ENCODE measurements around the gene NACC2.
"Not testable (repeated sequence)": the region's sequence is repeated elsewhere in the genome, so short reads cannot be mapped to it uniquely, and the experiment has no call there.

The NACC2 gene

DNA sequence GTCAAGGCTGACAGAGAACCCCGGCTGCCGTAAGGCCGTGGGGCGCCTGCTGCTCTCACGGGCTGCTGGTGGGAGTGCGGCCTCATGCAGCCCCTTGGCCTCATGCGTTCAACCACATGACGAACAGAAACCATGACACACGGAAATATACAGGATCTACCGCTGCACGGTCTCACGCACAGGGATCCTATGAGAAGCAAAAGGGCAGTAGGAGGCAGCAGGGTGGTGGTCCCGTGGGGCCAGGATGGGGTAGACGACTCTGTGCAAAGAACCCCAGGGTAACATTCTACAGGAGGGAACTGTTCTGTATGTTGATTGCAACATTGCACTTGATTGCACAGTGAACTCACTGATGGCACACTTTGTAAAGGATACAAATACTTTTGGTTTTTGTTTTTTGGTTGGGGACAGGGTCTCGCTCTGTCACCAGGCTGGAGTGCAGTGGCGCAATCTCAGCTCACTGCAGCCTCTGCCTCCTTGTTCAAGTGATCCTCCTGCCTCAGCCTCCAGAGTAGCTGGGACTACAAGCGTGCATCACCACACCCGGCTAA lies 51.6 kb downstream of the NACC2 start:
- DNase-seq, result no peak

GRCh38 chr9:136042541-136042940 lies 52.5 kb downstream of the NACC2 start:
- DNase-seq, result no peak

- DNase-seq, result not testable (repeated sequence)
Observed at GRCh38 chr9:136040848-136041247, 54.2 kb downstream of the NACC2 start.

DNA sequence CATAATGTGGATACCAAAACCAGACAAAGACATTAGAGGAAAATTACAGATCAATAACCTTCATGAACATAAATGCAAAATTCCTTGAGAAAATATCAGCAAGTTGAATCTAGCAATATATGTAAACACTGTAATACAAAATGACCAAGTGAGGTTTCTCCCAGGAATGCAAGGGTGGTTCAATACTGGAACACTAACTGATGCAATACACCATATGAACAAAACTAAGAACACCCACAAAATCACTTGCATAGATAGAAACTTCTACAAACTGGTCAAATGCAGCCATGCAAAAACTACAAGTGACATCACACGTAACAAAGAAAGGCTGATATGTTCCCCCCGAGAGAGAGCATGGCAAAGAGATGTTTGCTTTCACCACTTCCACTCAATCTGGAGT lies 55.6 kb downstream of the NACC2 start:
- no peak for DNase-seq

GRCh38 chr9:136036848-136037247 lies 58.2 kb downstream of the NACC2 start:
- DNase-seq, result no peak

DNA sequence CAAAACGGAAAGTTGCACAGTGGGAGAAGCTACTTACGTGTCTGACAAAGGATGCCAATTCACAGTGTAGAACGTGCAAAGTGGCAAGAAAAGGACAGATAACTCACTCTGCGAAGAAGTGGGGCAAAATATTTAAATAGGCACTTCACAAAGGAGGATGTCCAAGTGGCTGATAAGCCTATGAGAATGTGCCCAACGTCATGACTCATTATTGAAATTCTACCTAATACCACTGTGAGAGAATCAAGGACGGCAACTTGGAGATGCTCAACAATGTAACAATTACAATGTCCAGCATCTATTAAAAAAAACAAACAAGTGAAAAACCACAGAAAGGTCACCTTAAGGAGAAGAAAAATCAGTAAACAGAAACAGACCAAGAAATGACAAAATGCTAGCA lies 59.0 kb downstream of the NACC2 start:
- DNase-seq, result no peak

GRCh38 chr9:136031741-136032730 lies 63.1 kb downstream of the NACC2 start:
- no peak for DNase-seq

- DNase-seq, result no peak
Observed at GRCh38 chr9:136031094-136031493, 64.0 kb downstream of the NACC2 start.

- no peak for DNase-seq
Observed at GRCh38 chr9:136029556-136029955, 65.5 kb downstream of the NACC2 start.

- DNase-seq, result no peak
Observed at GRCh38 chr9:136028760-136029470, 66.2 kb downstream of the NACC2 start.

- not testable (repeated sequence) for DNase-seq
Observed at GRCh38 chr9:136026943-136027289, 68.2 kb downstream of the NACC2 start.

DNA sequence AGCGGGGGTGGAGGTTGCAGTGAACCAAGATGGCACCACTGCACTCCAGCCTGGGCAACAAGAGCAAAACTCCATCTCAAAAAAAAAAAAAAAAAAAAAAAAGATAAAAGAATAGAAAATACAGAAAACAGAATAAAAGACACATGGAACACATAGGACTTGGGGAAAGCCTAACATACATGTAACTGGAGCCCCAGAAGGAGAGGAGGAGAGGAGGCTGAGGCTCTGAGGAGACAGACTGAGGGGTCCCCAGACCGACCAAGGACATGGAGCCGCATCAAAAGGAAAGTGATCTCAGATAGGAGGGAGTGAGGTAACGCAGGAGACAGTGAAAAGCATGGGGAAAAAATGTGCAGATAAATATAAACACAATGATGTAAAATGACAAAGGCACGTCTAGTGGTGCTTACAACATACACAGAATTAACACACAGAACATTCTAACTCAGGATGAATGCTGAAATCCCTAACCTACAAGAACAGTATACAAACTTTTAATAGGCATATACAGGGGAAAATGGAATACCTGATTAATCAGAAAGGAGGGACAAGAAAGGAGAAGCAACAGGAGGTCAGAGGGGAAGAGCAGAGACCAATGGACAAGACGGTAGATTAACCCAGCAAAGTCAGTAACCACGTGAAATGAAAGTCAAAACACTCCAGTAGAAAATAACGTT lies 68.7 kb downstream of the NACC2 start:
- no peak for DNase-seq

GRCh38 chr9:136025481-136025880 lies 69.6 kb downstream of the NACC2 start:
- DNase-seq, result no peak

GRCh38 chr9:136024696-136025316 lies 70.3 kb downstream of the NACC2 start:
- DNase-seq, result no peak

GRCh38 chr9:136024286-136024685 lies 70.8 kb downstream of the NACC2 start:
- no peak for DNase-seq

- peak; percentile 66 for DNase-seq
Observed at GRCh38 chr9:136023410-136024225, 71.5 kb downstream of the NACC2 start.

DNA sequence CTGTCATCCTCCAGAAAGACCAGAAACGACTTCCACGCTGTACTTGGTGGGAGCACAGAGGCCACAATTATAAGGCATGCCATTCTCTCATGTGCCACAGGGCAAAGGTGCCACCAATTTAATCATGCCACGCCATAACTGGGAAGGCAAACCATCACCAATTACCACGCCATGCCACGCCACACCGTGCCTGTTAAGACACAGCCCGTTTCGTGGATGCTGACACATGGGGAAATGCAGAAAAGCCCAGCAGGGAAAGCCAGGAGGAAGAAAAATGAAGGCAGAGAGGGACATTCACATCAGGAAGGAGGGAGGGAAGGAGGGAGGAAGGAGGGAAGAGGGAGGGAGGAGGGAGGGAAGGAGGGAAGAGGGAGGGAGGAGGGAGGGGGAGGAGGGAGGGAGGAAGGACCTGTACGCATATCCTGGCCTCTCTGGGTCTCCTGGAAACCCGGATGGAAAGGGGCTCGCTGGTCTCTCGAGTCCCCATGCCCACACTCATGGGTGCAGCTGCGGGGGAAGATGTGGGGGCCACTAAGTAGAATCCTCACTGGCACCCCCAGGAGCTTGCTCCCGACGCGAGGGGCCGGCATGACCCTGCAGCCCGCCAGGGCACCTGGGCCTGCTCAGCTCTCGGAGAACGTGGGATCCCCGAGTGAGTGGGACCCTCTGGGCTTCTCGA lies 72.2 kb downstream of the NACC2 start:
- no peak for DNase-seq

DNA sequence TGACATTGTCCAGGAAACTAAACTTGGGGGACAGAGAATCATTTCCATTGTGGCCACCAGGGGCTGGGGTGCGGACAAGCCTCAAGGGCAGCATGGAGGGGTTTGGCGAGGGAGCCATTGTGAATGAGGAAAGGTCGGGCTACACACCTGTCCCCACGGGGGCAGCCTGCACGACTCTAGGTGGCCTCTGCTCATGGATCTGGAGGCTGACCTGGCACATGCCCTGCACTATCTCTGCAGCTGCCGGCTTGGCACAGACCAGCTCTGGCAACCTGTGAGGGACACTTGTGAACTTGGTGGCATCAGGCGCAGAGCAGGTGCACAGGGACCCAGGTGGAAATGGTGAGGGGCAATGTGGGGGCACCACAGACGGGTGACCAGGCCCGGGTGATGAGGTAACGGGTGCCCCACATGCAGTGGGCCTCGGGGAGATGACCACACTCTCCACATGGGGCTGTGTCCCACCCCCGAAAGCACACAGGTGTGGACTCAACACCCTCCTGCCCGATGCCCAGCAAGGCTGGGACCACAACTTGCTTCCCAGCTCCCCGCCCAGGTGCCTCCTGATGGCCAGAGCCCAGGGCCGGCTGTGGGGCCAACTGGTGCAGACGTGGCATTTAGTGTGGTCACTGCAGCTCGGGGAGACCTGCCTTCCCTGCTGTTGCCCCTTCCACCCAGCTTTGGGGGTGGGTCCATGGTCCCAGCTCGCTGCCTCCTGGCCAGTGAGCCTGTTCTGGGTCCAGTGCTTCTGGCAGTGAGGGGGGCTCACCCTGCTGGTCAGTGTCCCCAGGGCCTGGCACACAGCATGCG lies 73.0 kb downstream of the NACC2 start:
- no peak for DNase-seq

GRCh38 chr9:136021171-136021871 lies 73.8 kb downstream of the NACC2 start:
- DNase-seq, result no peak

GRCh38 chr9:136020671-136021070 lies 74.4 kb downstream of the NACC2 start:
- no peak for DNase-seq

Measured in fibroblast of upper back skin (primary cell).